Adrenal gland (tissue), 12 donors: ENCODE measurements around the gene PHF13. TPM values are rescaled to one million over a fixed set of nuclear protein-coding genes. Genes with fewer than 3 reads are reported as not detected.

Experiments used
- DNase-seq, 7 donors: peaks; one replicate each; pipeline ENCODE4 v3.0.0-alpha.2; 2019 to 2020
- H3K27ac ChIP-seq, 5 donors: fragments of 200-600 bp; sonication (generic) in 4 of 5; 1 replicate in 3 of 5; 2 replicates in 2 of 5; pipeline versions ENCODE4 v1.5.1 to v1.8.0; 2016 to 2020; ENCODE audit warnings: mild to moderate bottlenecking in 1 of 5
- H3K27me3 ChIP-seq: fragments of 200-600 bp; 2 replicates; pipeline ENCODE4 v1.8.0; 2021
- H3K36me3 ChIP-seq, 2 donors: fragments of 200-600 bp; replicated peaks in 1 of 2; 1 replicate in 1 of 2; 2 replicates in 1 of 2; pipeline versions ENCODE4 v1.5.1 to v1.8.0; 2018 to 2022
- H3K4me1 ChIP-seq, 2 donors: fragments of 200-600 bp; replicated peaks in 1 of 2; 1 replicate in 1 of 2; 2 replicates in 1 of 2; pipeline versions ENCODE4 v1.5.1 to v1.8.0; 2018 to 2021
- H3K4me3 ChIP-seq, 4 donors: fragments of 200-600 bp; sonication (generic) in 3 of 4; one replicate each; pipeline ENCODE4 v1.5.1; 2016 to 2018
- H3K9me3 ChIP-seq, 3 donors: fragments of 200-600 bp; sonication (generic) in 1 of 3; replicated peaks in 1 of 3; 1 replicate in 2 of 3; 2 replicates in 1 of 3; pipeline versions ENCODE4 v1.5.1 to v1.8.0; 2016 to 2021
- POLR2A ChIP-seq, 2 donors: fragments of 450-650 bp; IDR thresholded peaks; one replicate each; pipeline ENCODE4 v1.6.1; 2017; ENCODE audit warnings: antibody characterized with exemption in 2 of 2, mild to moderate bottlenecking in 2 of 2, moderate library complexity in 1 of 2
- WGBS, 4 donors: extraction: QIAGEN DNeasy Blood & Tissue Kit in 2 of 4; methylation state at CpG; one replicate each; pipeline versions ENCODE4 v1.1.5 to v1.1.7; 2013 to 2017; 5-methylcytosine and 5-hydroxymethylcytosine counted together
- intact Hi-C, 2 donors: fragments of 100-400 bp; cut with DNase I; formaldehyde crosslinking; loops; one replicate each; pipeline versions ENCODE4 v1.14.1 to v1.15.0; 2022 to 2023
- polyA plus RNA-seq, 3 donors: library from polyadenylated mRNA; stranded (reverse); fragments of 200-250 nt in 2 of 3; fragments of 350-450 nt in 1 of 3; fragmentation: Illumina TruSeq in 1 of 3; extraction: RNeasy Lipid Tissue Mini Kit (QIAGEN cat#74804) in 1 of 3; gene quantifications; one replicate each; pipeline ENCODE4 v1.2.3, GENCODE V29; 2013 to 2014
- total RNA-seq, 9 donors: library from RNA; depleted of rRNA in 4 of 9; stranded (reverse); fragments of >200 nt in 4 of 9; fragments of 120-200 nt in 1 of 9; fragmentation: NEBNext Ultra II Directional in 1 of 9; extraction: Animal tissue kit (Norgen Biotek cat#: 25700) in 1 of 9; gene quantifications; one replicate each; pipeline versions ENCODE4 v1.1.0 to v1.2.4, GENCODE V29; 2013 to 2023
- TF ChIP-seq, protein P1 (sequence below), 6 experiments: fragments of 450-650 bp in 4 of 6; fragments of 200-600 bp in 2 of 6; sonication (generic) in 1 of 6; IDR thresholded peaks; 1 replicate in 5 of 6; 2 replicates in 1 of 6; pipeline versions ENCODE4 v1.5.1 to v1.8.0; 2016 to 2021; ENCODE audit warnings: antibody characterized with exemption in 6 of 6, mild to moderate bottlenecking in 2 of 6, moderate library complexity in 1 of 6
- donor health status: healthy with polysubstance abuse.
- donor health status: Bipolar disorder and iron deficiency.
- donor health status: DM: yes; HTN: yes; CAD: no.
- donor health status: DM: no; HTN: no; CAD: no.
- donor health status: DM: no; HTN: no; CAD: no.
- donor health status: DM: yes; HTN: yes; CAD: no.

PHF13 gene
- total and polyA plus RNA-seq, 12 donors, result 4.7 to 20.1 (median 12.9) TPM

DNA sequence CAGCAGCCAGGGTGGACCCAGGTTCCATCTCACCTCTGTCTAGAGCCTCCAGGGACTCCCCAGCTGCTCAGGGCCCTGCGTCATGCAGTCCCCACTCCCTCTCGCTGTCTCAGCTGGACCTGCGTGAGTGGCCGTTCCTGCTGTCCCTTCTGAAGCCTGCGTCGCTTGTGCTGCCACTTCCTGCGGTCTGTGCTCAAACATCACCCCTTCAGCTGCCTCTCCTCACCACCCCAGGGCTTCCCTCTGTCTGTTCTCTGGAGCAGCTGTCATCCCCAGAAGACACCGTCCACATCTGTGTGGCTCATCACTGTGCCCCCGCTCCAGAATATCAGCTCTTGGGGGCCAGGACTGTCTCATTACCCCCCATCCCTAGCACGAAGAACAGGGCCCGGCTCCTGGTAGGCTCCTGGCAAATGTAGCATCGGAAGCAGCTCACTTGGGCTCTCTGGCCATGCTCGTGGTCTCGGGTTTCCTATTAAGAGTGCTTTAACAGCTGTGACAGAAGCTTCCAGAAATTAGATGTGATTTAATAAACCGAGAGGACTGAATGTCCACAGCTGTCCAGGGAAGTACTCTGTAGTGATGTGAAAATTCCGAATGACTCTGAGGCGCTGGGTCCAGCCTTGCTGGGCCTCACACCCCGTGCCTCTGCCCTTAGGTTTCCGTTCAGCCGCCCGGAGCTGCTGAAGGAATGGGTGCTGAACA is 14.5 kb downstream of the PHF13 start:
- H3K4me1 ChIP-seq, result peaks cover 14 to 20% of the 10 kb centered on the region in 2 donors
- no peak overlapping the region for H3K4me3 ChIP-seq
- H3K9me3 ChIP-seq, result no peaks in the 10 kb centered on the region
- intact Hi-C loops, result no loop called here
- H3K27ac ChIP-seq, result no peak overlapping the region
- 85 to 93% (median 88%) methylated on average over 15 to 21 of the region's 21 CpGs for WGBS, 4 donors
- no peaks in the 10 kb centered on the region for H3K27me3 ChIP-seq
- DNase-seq, result no peak
- H3K36me3 ChIP-seq, result peaks cover 0 to 46% of the 10 kb centered on the region in 2 donors
- no peak for TF ChIP-seq POLR2A (IDR thresholded peaks at IDR 0.05)
- TF ChIP-seq, protein P1, sequence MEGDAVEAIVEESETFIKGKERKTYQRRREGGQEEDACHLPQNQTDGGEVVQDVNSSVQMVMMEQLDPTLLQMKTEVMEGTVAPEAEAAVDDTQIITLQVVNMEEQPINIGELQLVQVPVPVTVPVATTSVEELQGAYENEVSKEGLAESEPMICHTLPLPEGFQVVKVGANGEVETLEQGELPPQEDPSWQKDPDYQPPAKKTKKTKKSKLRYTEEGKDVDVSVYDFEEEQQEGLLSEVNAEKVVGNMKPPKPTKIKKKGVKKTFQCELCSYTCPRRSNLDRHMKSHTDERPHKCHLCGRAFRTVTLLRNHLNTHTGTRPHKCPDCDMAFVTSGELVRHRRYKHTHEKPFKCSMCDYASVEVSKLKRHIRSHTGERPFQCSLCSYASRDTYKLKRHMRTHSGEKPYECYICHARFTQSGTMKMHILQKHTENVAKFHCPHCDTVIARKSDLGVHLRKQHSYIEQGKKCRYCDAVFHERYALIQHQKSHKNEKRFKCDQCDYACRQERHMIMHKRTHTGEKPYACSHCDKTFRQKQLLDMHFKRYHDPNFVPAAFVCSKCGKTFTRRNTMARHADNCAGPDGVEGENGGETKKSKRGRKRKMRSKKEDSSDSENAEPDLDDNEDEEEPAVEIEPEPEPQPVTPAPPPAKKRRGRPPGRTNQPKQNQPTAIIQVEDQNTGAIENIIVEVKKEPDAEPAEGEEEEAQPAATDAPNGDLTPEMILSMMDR (IDR thresholded peaks at IDR 0.05), result no peak

DNA sequence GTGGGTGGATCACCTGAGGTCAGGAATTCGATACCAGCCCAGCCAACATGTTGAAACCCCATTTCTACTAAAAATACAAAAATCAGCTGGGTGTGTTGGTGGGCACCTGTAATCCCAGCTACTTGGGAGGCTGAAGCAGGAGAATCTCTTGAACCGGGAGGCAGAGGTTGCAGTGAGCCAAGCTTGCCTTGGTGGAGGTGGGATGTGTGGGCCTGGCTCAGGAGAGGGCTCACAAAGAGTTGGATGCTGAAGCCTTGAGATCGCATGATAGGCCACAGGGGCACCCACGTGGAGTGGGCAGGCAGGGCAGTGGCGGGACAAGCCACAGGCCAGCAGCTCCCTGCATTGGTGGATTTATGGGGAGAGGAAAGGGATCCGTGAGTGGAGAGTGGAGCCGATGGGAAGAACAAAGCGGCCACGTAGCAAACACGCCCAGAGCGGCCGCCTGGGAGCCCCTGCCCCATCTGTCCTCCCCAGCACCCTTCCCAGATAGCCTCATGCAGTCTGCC is 15.5 kb downstream of the PHF13 start:
- H3K27ac ChIP-seq, result no peak overlapping the region
- no peak for TF ChIP-seq POLR2A (IDR thresholded peaks at IDR 0.05)
- TF ChIP-seq, protein P1 (IDR thresholded peaks at IDR 0.05), result no peak
- no peak overlapping the region for H3K4me3 ChIP-seq
- DNase-seq, result no peak
- H3K36me3 ChIP-seq, result peaks cover 0 to 55% of the 10 kb centered on the region in 2 donors
- H3K4me1 ChIP-seq, result peaks cover 14 to 18% of the 10 kb centered on the region in 2 donors
- intact Hi-C loops, result no loop called here
- H3K9me3 ChIP-seq, result no peaks in the 10 kb centered on the region
- WGBS, 4 donors, result 84 to 90% (median 87%) methylated on average over 11 to 12 of the region's 12 CpGs
- H3K27me3 ChIP-seq, result no peaks in the 10 kb centered on the region

DNA sequence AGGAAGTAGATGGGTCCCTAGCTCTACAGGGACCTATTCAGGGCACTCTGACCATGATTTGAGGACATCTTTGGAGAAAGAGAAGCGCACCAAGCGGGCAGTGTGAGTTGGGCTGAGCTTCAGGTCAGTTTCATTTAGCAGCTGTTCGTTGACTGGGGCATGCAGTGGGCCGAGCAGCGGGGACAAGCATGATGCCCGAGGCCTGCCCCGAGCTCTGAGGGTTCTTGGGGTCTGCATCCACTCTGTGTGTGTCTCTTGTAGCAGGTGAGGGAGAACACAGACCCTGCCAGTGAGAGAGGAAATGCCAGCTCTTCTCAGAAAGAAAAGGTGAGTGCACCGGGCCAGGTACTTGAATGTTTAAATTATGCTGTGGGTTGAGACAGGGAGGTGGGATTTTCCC is 16.5 kb downstream of the PHF13 start:
- no peaks in the 10 kb centered on the region for H3K27me3 ChIP-seq
- WGBS, 4 donors, result 85 to 98% (median 92%) methylated on average over 5 to 8 of the region's 8 CpGs
- no peak for DNase-seq
- no peaks in the 10 kb centered on the region for H3K9me3 ChIP-seq
- intact Hi-C loops, result no loop called here
- H3K4me1 ChIP-seq, result peaks cover 9 to 11% of the 10 kb centered on the region in 2 donors
- TF ChIP-seq POLR2A (IDR thresholded peaks at IDR 0.05), result no peak
- TF ChIP-seq, protein P1 (IDR thresholded peaks at IDR 0.05), result no peak
- H3K4me3 ChIP-seq, result no peak overlapping the region
- H3K36me3 ChIP-seq, result peaks cover 0 to 65% of the 10 kb centered on the region in 2 donors
- no peak overlapping the region for H3K27ac ChIP-seq

DNA sequence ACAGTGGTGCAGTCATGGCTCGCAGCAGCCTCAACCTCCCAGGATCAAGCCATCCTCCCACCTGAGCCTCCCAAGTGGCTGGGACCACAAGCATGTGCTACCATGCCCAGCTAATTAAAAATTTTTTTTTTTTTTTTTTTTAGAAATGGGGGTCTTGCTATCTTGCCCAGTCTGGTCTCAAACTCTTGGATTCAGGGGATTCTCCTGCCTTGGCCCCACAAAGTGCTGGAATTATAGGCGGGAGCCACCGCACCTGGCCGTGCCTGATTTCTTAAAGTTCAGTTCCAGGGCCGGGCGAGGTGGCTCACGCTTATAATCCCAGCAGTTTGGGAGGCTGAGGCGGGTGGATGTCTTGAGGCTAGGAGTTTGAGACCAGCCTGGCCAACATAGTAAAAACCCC is 17.5 kb downstream of the PHF13 start:
- intact Hi-C loops, result no loop called here
- no peaks in the 10 kb centered on the region for H3K27me3 ChIP-seq
- H3K4me1 ChIP-seq, result peaks cover 6 to 9% of the 10 kb centered on the region in 2 donors
- no peak for DNase-seq
- H3K36me3 ChIP-seq, result peaks cover 0 to 76% of the 10 kb centered on the region in 2 donors
- no peaks in the 10 kb centered on the region for H3K9me3 ChIP-seq
- TF ChIP-seq, protein P1 (IDR thresholded peaks at IDR 0.05), result no peak
- TF ChIP-seq POLR2A (IDR thresholded peaks at IDR 0.05), result no peak
- 97 to 100% (median 98%) methylated on average over 7 to 8 of the region's 8 CpGs for WGBS, 4 donors
- no peak overlapping the region for H3K4me3 ChIP-seq
- H3K27ac ChIP-seq, result no peak overlapping the region
